ENCODE data around the gene EMX1.

Gene EMX1

GRCh38 chr2:72935611-72935957 lies 18.3 kb downstream of the EMX1 start:
- TF ChIP-seq, protein P1, sequence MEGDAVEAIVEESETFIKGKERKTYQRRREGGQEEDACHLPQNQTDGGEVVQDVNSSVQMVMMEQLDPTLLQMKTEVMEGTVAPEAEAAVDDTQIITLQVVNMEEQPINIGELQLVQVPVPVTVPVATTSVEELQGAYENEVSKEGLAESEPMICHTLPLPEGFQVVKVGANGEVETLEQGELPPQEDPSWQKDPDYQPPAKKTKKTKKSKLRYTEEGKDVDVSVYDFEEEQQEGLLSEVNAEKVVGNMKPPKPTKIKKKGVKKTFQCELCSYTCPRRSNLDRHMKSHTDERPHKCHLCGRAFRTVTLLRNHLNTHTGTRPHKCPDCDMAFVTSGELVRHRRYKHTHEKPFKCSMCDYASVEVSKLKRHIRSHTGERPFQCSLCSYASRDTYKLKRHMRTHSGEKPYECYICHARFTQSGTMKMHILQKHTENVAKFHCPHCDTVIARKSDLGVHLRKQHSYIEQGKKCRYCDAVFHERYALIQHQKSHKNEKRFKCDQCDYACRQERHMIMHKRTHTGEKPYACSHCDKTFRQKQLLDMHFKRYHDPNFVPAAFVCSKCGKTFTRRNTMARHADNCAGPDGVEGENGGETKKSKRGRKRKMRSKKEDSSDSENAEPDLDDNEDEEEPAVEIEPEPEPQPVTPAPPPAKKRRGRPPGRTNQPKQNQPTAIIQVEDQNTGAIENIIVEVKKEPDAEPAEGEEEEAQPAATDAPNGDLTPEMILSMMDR (IDR thresholded peaks at IDR 0.05; ENCODE audit: insufficient read depth, low read length), result no peak
- TF ChIP-seq GABPA (IDR thresholded peaks at IDR 0.05; ENCODE audit: low read depth) (no peak), REST (IDR thresholded peaks at IDR 0.05; ENCODE audit: insufficient replicate concordance, low read depth) (no peak), SPI1 (IDR thresholded peaks at IDR 0.05; ENCODE audit: borderline replicate concordance, low read depth) (no peak), POLR2AphosphoS5 (IDR thresholded peaks at IDR 0.05; ENCODE audit: low read depth) (no peak)
- no peak overlapping the region for H3K4me3 ChIP-seq (replicated peaks; ENCODE audit: insufficient read depth, low read length)
- DNase-seq (ENCODE audit: low read depth in 1 of 2, low spot score in 1 of 2), result no peak
- no peak overlapping the region for H3K27ac ChIP-seq (replicated peaks)
- peaks cover 3% of the 10 kb centered on the region for H3K27me3 ChIP-seq (ENCODE audit: insufficient read depth, poor library complexity, severe bottlenecking)

DNA sequence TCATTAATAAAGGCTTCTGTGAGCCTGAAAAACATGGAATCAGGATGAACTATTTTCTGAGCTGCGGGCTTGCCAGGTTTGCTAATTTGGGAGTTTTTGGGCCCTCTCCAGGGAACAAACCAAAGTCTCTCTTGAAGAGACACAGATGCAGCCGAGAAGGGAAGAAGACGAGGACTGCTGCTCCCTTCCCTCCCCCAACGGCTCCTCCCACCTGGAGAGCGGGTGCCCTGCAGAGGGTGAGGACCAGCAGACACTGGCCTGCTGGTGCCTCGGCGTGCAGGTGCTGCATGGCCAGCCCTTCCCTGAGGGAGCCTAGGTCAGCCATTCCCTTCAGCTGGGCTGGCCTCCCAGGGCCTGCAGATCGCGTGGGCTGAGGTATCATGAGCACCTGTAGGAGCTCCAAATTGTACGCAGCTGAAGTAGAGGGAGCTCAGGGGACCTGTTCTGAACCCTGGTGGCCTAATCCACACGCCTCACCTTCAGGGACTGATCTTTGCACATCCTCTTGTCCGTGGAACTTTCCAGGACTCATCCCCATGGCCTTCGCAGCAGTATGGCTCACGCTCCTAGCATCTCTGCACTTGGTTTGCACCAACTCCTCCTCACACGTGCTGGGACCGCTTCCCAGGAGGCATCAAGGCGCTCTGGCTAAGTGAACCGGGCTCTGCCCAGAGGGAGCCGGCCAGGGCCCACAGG lies 19.5 kb downstream of the EMX1 start:
- TF ChIP-seq REST (IDR thresholded peaks at IDR 0.05; ENCODE audit: insufficient replicate concordance, low read depth), result no peak
- TF ChIP-seq, protein P1 (IDR thresholded peaks at IDR 0.05; ENCODE audit: insufficient read depth, low read length), result no peak
- no peak for TF ChIP-seq POLR2AphosphoS5 (IDR thresholded peaks at IDR 0.05; ENCODE audit: low read depth)
- no peak for TF ChIP-seq SPI1 (IDR thresholded peaks at IDR 0.05; ENCODE audit: borderline replicate concordance, low read depth)
- no peak overlapping the region for H3K27ac ChIP-seq (replicated peaks)
- no peaks in the 10 kb centered on the region for H3K27me3 ChIP-seq (ENCODE audit: insufficient read depth, poor library complexity, severe bottlenecking)
- DNase-seq (ENCODE audit: low read depth in 1 of 2, low spot score in 1 of 2), result no peak
- H3K4me3 ChIP-seq (replicated peaks; ENCODE audit: insufficient read depth, low read length), result no peak overlapping the region

- no peak for DNase-seq (ENCODE audit: low read depth in 1 of 2, low spot score in 1 of 2)
These were observed 20.0 kb downstream of the EMX1 start for GRCh38 chr2:72937356-72937669.

More at GRCh38 chr2:72937356-72937669, 20.0 kb downstream of the EMX1 start:
- no peak overlapping the region for H3K27ac ChIP-seq (replicated peaks)
- no peak overlapping the region for H3K4me3 ChIP-seq (replicated peaks; ENCODE audit: insufficient read depth, low read length)
- TF ChIP-seq GABPA (IDR thresholded peaks at IDR 0.05; ENCODE audit: low read depth) (no peak), REST (IDR thresholded peaks at IDR 0.05; ENCODE audit: insufficient replicate concordance, low read depth) (no peak), SPI1 (IDR thresholded peaks at IDR 0.05; ENCODE audit: borderline replicate concordance, low read depth) (no peak), POLR2AphosphoS5 (IDR thresholded peaks at IDR 0.05; ENCODE audit: low read depth) (no peak)
- TF ChIP-seq, protein P1 (IDR thresholded peaks at IDR 0.05; ENCODE audit: insufficient read depth, low read length), result no peak
- no peaks in the 10 kb centered on the region for H3K27me3 ChIP-seq (ENCODE audit: insufficient read depth, poor library complexity, severe bottlenecking)
